Forelimb muscle (tissue), 1 donor: ENCODE data around the gene KRTAP12-3. TPM values are rescaled to one million over a fixed set of nuclear protein-coding genes. Genes with fewer than 3 reads are reported as not detected.
"Not testable (repeated sequence)": the region's sequence is repeated elsewhere in the genome, so short reads cannot be mapped to it uniquely, and the experiment has no call there.

Experiments used
- DNase-seq: peaks from one replicate; pipeline ENCODE4 v3.0.0-alpha.2; 2013; ENCODE audit warnings: low read depth
- polyA plus RNA-seq: library from polyadenylated mRNA; unstranded; fragments of 120-200 nt; gene quantifications from one replicate; pipeline ENCODE4 v1.2.1, GENCODE V29; 2013; ENCODE audit not compliant: insufficient read length

The KRTAP12-3 gene
- polyA plus RNA-seq = not detected

- DNase-seq = no peak
These were observed at the start of gene KRTAP12-3 for GRCh38 chr21:44657635-44658540. KRTAP12-3 (plus strand) TSS chr21:44657932; CDS start chr21:44657980, 48 bp downstream.

GRCh38 chr21:44609193-44609592, 48.5 kb upstream of the KRTAP12-3 start:
- DNase-seq = no peak

- DNase-seq = not testable (repeated sequence)
These were observed 47.4 kb upstream of the KRTAP12-3 start for GRCh38 chr21:44610157-44610843.

- DNase-seq = no peak
These were observed 46.2 kb upstream of the KRTAP12-3 start for GRCh38 chr21:44611551-44611950.

GRCh38 chr21:44612029-44612486, 45.7 kb upstream of the KRTAP12-3 start, which contains the start of gene KRTAP10-8:
KRTAP10-8 (plus strand) TSS chr21:44612079; CDS start chr21:44612101, 22 bp downstream.
- no peak for DNase-seq

GRCh38 chr21:44612669-44613229, 45.0 kb upstream of the KRTAP12-3 start:
- no peak for DNase-seq

- DNase-seq = no peak
These were observed 44.2 kb upstream of the KRTAP12-3 start for GRCh38 chr21:44613386-44614155.

GRCh38 chr21:44614161-44614631, 43.5 kb upstream of the KRTAP12-3 start:
- DNase-seq = no peak

- DNase-seq = no peak
These were observed 42.8 kb upstream of the KRTAP12-3 start for GRCh38 chr21:44614961-44615391.

GRCh38 chr21:44615466-44615865, 42.3 kb upstream of the KRTAP12-3 start:
- no peak for DNase-seq

GRCh38 chr21:44615911-44616590, 41.7 kb upstream of the KRTAP12-3 start:
- DNase-seq = no peak

GRCh38 chr21:44616591-44616926, 41.2 kb upstream of the KRTAP12-3 start:
- DNase-seq = no peak

GRCh38 chr21:44617071-44617501, 40.6 kb upstream of the KRTAP12-3 start:
- no peak for DNase-seq

GRCh38 chr21:44618504-44618903, 39.2 kb upstream of the KRTAP12-3 start:
- no peak for DNase-seq

- DNase-seq = no peak
These were observed 38.8 kb upstream of the KRTAP12-3 start for GRCh38 chr21:44618909-44619308.

- DNase-seq = no peak
These were observed 37.8 kb upstream of the KRTAP12-3 start for GRCh38 chr21:44619886-44620285.

- DNase-seq = no peak
These were observed 34.2 kb upstream of the KRTAP12-3 start for GRCh38 chr21:44623575-44623974.

GRCh38 chr21:44625756-44626155, 32.0 kb upstream of the KRTAP12-3 start:
- DNase-seq = no peak

GRCh38 chr21:44626262-44626661, 31.5 kb upstream of the KRTAP12-3 start:
- no peak for DNase-seq

- no peak for DNase-seq
These were observed 31.0 kb upstream of the KRTAP12-3 start, which contains the start of gene KRTAP10-9 for GRCh38 chr21:44626673-44627143. KRTAP10-9 (plus strand) TSS chr21:44627093; CDS start chr21:44627172, 79 bp downstream.
